Right renal pelvis (tissue), 4 donors: Measurements from ENCODE around the gene SIRPD. TPM values are rescaled to one million over a fixed set of nuclear protein-coding genes. Genes with fewer than 3 reads are reported as not detected.
"Not testable (repeated sequence)": the region's sequence is repeated elsewhere in the genome, so short reads cannot be mapped to it uniquely, and the experiment has no call there.

Experiments
- DNase-seq, 4 donors: peaks; one replicate each; pipeline ENCODE4 v3.0.0-alpha.2; 2013; ENCODE audit warnings: low read depth in 4 of 4, low spot score in 3 of 4, missing footprints in 1 of 4
- polyA plus RNA-seq, 4 donors: library from polyadenylated mRNA; unstranded; fragments of 120-200 nt; gene quantifications; one replicate each; pipeline ENCODE4 v1.2.1, GENCODE V29; 2013; ENCODE audit not compliant: insufficient read length in 4 of 4

Gene SIRPD
- polyA plus RNA-seq, 4 donors: not detected

DNA sequence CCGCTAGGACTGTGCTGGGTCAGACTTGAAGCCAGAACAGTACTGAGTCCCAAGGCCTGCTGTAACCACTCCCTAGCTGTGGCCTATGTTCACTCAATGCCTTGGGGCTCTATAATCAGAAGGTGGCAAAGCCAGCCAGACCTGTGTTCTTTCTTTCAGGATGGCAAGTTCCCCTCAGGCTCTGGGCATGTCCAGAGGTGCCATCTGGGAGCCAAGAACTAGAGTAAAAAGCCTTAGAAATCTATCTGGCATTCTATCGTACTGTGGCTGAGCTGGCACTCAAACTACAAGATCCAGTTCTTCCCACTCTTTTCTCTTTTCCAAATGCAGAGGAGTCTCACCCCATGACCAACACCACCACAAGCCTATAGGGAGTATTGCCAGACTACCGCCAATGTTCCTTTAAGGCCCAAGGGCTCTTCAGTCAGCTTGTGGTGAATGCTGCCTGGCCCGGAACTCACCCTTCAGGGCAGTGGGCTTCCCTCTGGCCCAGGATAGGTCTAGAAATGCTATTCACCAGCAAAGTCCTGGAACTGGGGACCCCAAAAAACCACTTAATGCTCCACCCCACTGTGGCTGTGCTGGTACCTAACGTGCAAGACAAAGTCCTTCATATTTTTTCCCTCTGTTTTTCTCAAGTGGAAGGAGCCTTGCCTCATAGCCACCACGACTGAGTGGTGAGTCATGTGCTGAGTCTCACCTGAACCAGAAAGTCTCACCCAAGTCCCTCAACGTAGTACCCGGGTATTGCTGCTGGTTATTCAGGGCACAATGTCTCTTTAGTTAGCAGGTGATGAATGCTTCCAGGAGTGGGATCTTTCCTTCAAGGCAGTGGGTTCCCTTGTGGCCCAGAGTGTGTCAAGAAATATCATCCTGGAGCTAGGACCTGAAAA lies 57.7 kb downstream of the SIRPD start:
- no peak for DNase-seq

DNA sequence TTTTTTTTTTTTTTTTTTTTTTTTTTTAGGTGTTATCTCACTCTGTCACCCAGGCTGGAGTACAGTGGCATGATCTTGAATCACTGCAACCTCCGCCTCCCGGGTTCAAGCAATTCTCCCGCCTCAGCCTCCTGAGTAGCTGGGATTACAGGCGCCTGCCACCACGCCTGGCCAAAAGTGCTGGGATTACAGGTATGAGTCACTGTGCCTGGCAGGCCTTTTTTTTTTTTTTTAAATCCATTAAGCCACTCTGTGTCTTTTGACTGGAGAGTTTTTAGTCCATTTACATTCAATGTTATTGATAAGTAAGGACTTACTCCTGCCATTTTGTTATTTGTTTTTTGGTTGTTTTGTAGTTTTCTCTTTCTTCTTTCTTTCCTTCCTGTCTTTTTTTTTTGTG lies 60.1 kb downstream of the SIRPD start:
- not testable (repeated sequence) for DNase-seq

DNA sequence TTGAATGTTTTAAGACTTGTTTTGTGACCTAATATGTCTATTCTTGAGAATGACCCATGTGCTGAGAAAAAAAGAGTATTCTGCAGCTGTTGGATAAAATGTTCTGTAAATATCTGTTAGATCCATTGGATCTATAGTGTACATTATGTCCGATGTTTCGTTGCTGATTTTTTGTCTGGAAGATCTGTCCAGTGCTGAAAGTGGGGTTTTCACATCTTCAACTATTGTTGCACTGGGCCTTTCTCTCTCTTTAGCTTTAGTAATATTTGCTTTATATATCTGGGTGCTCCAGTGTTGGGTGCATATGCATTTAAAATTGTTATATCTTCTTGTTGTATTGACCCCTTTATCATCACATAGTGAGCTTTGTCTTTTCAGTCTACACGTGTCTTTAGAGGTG lies 60.6 kb downstream of the SIRPD start:
- DNase-seq: no peak

DNA sequence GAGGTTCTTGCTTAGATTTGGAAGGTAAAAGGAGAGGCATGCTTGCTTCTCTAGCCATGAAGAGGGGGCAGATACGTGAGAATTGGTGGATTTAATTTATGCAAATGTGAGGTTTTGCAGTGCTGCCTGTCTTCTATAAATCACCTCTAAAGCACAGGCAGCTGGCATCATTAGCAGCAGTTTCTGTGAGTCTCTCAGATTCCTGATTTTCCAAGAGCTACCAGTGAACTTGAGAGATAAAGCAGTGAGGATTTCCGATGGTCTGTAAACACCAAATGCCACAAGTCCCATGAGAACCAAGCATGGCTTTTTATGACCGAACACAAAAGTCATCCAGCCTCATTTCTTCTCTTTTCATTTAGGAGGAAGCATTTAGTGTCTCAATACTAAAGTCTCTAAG lies 63.1 kb downstream of the SIRPD start:
- DNase-seq: no peak

DNA sequence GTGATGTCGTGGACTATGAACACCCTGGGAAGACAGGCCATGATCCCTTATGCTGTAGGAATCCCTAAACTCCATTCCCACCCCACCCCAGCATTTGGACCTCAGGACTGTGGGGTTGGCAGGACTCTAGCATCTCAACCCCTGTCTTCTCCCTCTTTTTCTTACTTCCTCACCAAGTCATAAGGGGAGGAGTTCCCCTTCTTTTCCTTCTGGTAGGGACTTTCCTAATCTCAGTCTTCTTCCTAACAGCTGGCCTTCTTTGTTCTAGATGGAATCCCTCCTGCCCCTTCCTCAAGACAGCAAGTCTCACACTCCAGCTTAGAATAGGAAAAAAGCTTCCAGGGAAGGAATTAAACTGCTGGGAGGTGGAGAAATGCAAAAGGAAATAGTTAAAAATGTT lies 64.0 kb downstream of the SIRPD start:
- DNase-seq: no peak

GRCh38 chr20:1491860-1492642 lies 65.5 kb downstream of the SIRPD start:
- DNase-seq: no peak

DNA sequence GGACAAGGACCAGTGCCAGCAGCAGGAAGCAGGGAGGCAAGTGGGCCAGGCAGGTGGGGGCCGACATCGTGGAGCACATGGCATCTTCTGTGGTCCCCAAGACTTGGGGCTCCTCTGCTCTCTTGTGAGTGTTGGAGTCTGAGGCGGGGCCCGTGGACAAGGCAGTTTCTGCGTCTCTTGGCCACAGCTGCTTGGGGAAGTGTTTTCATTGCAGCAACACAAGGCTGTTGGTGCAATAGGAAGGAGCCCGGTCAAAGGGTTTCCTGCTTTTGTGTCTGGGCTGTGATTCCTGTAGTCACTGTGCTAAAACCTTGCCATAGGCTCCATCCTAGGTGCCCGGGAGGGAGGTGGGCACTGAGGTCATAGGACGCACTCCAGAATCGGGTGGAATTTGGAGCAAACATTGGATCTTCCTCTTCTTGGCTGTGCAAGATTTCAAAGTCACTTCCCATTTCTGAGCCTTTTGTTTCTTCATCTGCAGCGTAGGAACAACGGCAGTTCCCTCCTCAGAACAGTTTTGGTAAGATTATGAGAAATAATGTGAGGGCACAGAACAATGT lies 66.1 kb downstream of the SIRPD start, which contains the start of gene SIRPB2:
SIRPB2 (minus strand) TSS at position 140 of the 560 bp plus-strand sequence; CDS start at position 79, 61 bp downstream.
- DNase-seq: no peak

GRCh38 chr20:1490643-1491195 lies 66.8 kb downstream of the SIRPD start:
- no peak for DNase-seq

GRCh38 chr20:1489764-1490436 lies 67.6 kb downstream of the SIRPD start:
- no peak for DNase-seq

GRCh38 chr20:1489325-1489724 lies 68.2 kb downstream of the SIRPD start:
- DNase-seq: no peak

DNA sequence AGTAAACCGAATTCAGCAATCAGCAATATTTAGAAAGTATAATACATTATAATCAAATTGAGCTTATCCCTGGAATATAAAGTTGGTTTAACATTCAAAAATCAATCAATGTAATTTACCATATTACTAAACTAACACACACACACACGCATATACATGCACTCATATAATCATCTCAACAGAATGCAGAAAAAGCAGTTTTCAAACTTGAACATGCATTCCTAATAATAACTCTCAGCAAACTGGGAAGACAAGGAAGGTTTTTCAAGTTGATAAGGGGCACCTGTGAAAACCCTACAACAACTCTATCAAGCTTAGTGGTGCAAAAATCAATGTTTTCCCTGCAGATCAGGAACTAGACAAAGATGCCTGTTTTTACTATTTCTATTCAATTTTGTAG lies 70.9 kb downstream of the SIRPD start:
- DNase-seq: no peak

- no peak for DNase-seq
Observed at GRCh38 chr20:1484438-1485116, 72.9 kb downstream of the SIRPD start.

Other genes with a start within 250 kb of the SIRPD start
- gene SDCBP2, start 228.6 kb downstream of the SIRPD start, polyA plus RNA-seq: 1 to 10 TPM; 1.7 to 3.8 (median 2.4) TPM
- gene FKBP1A, start 164.7 kb downstream of the SIRPD start, polyA plus RNA-seq: 100 to 1,000 TPM; 362 to 409 (median 396) TPM
- gene NSFL1C, start 90.9 kb downstream of the SIRPD start, polyA plus RNA-seq: 100 to 1,000 TPM in 2 of 4 donors, 10 to 100 TPM in 2; 93.9 to 110 (median 103) TPM
- under 1 TPM; 0.25 to 0.75 (median 0.45) TPM for gene SIRPB2, start 66.3 kb downstream of the SIRPD start, polyA plus RNA-seq
- 1 to 10 TPM in 3 of 4 donors, under 1 TPM in 1; 0.30 to 2.3 (median 1.4) TPM for gene SIRPB1, start 62.3 kb upstream of the SIRPD start, polyA plus RNA-seq
- gene SIRPG, start 100.1 kb upstream of the SIRPD start, polyA plus RNA-seq: under 1 TPM in 1 of 4 donors, not detected in 3; 0.16 TPM